HG03039 (cell line): ENCODE data around the gene PPP2R2D.

Source experiments
- ATAC-seq: cut with Tn5 transposase; IDR thresholded peaks from one replicate; pipeline ENCODE4 v1.9.1; 2021; ENCODE audit warnings: mild to moderate bottlenecking, moderate library complexity; ENCODE audit not compliant: unreplicated experiment

The PPP2R2D gene

DNA sequence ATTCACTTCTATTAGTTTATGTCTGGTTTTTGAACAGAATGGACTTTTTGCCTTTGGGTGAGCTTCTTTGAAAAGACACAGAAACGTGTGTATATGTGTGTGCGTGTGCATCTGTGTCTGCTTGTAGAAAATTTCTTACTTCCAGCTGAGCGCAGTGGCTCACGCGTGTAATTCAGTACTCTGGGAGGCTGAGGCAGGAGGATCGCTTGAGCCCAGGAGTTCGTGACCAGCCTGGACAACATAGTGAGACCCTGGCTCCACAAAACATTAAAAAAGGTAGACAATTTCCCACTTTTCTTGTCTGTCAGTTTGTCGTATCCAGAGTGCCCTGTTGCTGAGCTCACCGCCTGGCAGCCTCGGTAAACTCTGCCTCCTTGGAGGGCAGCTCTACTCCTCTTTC is 25.4 kb downstream of the PPP2R2D start:
- no peak for ATAC-seq

DNA sequence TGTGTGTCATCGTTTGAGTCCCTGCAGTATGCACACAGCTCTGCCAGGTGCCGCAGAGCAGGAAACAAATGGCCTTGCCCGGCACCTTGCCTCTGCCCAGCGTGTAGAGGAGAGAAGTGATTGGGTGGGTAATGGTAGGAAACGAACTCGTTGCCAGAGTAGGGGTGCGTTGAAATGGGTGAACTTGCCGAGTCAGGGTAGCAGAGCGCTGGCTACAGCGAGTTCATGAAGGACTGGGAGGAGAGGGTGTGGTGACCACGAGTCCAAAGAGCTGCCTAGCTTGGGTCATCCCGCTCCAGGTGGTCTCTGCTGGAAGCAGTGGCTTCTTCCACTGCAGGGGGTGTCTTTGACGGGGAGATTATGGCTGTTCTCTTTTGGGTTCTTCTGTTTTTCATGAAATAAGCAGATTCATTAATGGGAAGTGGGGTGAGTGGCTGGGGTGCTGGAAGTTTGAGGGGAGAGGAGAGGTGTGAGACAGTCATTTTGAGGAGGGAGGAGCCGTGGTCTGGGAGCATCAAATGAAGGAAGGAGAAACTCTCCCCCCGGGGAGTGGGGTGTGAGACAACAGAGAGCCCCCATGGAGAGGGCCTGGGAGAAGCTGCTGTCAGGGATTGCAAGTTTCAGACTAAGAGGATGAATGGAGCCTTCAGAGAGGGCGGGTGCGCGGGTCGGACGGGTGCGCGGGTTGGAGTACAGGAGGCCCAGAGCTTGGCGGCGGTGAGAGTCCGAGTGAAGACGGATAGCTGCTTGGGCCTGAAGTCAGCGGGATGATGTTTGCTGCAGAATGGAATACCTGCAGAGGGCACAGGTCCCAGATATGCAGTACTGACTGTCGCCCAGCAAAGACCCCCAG is 26.2 kb downstream of the PPP2R2D start:
- no peak for ATAC-seq

DNA sequence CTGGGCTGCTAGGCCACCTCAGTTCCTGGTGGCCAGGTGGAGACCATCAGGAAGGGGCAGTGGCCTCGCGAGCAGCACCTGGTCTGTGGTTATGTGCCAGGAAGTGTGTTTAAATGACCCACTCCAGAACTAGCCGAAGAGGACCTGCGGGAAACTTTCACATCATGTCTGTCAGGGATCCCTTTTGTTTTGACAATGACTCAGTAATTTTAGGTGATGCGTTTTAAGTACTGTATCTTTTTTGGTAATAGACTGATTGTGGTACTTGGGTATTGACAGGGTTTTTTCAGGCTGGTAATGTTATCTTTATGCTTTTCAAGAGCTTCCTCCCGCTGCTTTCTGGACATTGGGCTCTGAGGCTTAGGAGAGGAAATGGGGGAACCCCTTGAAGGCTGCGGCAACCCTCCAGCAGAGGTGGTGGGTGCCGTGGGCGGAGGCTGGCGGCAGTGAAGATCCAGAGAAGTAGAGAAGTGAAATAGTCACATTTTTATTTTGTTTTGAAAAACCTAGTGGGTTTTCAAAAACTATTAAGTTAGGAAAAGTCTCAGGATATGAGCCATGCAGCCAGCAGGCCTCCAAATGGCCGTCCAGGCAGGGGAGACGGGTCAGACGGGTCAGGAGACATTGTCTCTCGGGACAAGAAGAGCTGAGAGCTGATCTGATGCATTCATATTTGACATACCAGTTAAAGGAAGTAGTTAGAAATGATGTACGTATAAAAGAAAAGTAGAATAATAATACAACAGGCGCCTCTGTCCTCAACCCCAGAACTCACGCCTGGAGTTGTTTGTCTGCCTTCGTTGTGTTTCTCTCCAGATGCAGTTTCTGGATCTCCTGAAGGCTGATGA is 27.7 kb downstream of the PPP2R2D start:
- peak; percentile 80 for ATAC-seq

DNA sequence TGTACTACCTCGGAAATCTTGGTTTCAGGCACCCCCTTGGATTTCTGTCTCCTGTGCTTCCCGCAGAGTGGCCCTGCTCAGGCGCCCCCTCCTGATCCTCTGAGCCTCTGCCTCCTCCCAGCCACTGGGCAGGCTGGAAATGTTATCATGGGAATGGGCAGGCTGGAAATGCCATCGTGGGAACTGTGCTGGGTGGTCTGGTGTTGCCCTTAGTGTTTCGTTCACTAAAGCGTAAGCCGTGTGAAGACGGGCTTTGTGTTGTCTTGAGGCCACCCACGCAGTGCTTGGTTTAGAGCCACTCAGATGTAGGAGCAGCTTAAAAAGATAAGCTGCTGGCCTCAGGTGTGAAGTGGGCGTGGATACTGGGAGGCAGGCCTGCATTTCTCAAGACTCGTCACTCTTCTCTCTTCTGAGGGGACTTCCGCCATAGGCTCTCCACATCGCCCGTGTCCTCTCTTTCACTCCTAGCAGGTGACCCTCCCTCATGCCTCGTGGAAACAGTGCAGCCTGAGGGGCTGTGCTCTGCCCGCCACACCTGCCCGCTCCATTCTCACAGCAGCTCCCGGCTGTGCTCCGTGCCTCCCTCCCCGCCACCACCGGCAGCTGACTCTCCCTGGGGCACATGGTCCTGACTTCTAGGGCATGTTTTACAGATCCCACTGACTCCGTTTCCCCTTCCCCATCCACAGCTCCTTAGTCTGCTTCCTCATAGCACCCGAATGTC is 28.5 kb downstream of the PPP2R2D start:
- no peak for ATAC-seq

DNA sequence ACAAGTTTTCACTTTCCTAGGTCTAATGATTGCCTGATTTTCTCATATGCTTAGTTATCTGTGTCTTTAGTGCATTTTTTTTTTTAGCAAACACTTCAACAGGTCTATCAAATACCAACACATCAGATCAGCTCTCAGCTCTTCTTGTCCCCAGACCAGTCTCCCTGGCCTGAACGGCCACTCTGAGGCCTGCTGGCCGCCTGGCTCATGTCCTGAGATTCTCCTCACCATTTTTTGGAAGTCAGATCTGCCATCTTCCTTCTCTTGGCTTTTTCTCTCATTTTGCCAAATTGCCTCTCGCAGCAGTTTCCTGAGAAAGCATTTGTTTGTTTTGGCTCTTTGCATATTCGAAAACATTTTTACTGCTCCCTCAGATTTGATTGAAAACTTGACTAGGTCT is 29.3 kb downstream of the PPP2R2D start:
- no peak for ATAC-seq

DNA sequence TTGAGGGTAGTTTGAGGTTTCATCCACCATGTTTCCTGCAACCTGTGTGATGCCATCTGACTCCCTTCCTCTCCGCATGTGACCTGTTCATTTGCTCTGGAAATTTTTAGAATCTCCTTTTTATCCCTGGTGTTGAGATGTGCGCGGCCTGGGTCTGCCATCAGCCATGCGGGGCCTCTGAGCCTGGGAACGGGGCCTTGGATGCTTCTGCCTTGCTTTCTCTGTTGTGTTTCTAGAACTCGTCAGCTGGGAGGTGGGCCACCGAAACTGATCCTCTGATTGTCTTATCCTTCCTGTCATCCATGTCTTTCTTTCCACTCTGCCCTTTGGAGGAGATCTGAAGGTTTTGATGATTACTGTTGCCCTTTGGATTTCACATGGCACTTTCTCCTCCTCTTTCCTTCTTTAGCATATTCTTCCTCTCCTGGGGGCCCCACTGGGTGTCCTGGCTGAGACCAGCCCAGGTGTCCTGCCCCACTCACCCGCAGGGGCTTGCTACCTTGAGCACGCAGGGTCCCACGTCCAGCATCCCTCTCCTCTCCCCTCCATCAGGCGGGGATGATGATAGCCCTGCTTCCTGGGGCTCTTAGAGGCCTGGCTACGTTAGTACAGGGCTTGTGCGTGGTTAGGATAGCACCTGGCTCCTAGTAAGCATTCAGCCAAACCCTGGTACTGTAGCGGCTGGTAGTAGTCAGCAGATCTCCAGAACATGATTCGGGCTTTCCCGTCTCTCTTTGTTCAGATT is 29.9 kb downstream of the PPP2R2D start:
- no peak for ATAC-seq

DNA sequence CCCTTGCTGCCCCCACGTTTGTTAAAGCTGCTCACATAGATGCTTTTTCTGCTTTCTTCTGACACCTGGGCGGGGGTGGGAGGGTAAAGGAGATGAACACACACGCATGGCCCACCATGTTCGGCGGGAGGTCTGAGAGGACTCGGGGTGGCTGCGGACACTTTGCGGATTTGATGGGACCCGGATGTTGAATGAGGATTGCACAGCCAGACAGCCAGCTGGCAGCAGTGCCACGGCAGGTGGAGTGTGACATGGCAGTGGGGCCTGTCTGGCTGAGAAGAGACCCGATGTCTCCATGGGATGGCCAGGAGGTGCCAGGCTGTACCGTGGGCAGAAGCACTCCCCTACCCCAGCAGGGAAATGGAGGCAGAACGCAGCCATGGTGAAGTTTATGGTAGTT is 31.2 kb downstream of the PPP2R2D start:
- no peak for ATAC-seq

DNA sequence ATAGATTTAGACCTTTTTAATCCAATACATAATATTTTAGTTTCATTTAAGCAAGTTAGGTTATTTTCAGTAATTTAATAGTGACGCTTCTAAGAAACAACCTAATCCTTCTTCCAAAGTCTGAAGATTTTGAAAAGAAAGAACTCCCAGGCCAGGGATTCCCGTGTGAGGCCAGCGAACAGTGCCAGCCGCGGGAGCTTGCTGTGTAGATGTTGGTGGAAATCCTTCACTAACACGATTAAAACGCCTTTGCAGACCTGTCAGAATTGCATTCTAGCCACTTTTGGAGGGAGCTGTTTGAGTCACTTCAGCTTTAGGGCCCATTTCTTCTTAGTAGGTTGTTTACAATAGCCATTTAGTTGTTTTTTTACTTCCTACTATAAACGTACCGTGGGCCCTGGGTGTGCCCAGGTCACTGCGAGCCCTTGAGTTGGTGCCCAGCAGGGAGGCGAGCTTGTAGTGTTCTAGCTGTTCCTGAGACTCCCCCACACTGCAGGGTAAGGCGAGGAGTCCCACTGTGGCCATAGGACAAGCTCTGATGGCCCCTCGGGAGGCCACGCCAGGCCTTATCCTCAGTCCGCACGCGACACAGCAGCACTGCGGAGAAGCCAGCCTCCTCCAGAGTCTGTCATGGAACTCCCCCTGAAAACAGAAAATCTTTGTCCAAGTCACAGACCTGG is 32.3 kb downstream of the PPP2R2D start:
- no peak for ATAC-seq

DNA sequence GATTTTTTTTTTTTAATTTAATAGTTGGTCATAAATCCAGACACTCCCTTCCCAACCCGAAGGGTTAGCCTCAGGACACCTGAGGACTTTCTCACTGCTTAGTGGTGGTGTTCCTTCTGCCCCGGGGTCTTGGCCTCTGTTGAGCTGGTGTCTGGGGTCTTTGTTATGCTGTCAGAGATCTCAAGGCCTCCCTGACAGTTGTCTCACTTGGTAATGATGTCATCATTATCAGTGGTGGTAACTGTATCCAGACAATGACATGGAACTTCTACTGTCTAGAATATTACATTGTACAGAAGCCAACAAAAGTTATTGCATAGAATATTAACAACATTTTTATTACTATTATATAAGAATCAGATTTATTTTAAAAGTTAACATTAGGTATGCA is 32.9 kb downstream of the PPP2R2D start:
- no peak for ATAC-seq

DNA sequence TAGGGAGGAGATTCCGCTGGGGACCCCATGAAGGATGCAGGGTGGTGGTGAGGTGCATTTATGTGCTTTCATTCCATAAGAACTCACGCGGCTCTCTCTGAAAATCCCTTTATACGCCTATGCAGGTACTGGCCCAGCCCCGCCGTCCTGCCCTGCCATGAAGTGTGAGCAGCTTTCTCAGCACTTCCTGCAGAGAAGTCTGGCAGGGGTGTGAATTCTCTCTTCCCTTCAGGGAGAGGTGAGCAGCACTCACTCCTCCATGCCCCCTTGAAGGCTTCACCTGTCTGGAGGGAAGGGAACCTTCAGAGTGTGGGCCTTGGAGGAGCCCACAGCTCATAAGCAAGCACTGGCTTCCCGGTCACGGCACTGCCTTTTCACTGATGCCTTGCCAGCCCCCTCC is 34.0 kb downstream of the PPP2R2D start:
- ATAC-seq, result no peak

DNA sequence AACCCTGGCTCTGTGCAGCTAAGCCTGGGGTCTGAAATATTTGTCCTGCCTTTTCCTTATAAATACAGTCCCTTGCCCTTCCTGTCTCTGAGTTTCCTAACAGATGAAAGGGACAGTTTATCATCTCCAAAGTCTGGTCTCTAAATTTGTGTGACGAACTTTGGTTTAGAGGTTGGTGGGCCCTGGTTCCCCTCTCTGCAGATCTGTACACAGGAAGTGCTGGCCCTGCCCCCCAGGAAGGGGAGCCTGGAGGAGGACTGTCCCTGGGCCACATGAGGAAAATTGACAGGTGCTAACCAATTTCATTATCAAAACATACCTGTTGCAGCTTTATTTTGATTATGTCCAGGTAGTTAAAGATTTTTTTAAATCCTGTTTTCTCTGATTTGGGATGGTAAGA is 34.5 kb downstream of the PPP2R2D start:
- ATAC-seq, result no peak

DNA sequence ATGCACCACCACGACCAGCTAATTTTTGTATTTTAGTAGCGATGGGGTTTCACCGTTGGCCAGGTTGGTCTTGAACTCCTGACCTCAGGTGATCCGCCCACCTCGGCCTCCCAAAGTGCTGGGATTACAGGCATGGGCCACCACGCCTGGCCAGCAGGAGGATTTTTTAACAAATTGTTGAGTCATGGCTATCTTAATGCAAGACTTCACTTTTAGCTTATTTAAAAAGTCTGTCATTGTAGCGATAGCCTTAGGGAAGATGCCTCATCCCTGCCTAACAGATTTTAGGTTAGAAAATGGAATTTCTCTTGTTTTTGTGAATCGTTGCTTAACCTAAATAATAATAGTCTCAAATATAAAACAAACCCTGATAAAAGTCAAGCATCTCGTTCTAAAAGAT is 35.5 kb downstream of the PPP2R2D start:
- no peak for ATAC-seq

DNA sequence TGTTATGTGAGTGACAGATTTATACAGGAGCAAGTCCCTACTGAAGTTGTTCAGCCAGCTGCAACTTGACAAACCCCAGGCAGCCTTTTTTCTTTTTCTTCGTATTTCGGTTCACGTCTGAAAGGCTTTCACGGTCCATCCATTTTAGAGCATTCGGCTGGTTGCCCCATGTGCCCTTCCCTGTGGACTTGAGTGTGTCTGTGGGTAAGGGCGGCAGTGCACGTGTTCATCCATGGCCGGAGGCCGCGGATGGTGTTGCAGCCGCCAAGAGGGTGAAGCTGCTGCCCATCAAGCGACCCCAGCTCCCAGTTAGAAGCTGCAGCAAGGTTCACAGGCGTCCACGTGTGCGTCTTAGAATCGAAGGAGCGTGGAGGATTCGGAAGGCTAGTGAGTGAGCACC is 35.9 kb downstream of the PPP2R2D start:
- ATAC-seq, result no peak

DNA sequence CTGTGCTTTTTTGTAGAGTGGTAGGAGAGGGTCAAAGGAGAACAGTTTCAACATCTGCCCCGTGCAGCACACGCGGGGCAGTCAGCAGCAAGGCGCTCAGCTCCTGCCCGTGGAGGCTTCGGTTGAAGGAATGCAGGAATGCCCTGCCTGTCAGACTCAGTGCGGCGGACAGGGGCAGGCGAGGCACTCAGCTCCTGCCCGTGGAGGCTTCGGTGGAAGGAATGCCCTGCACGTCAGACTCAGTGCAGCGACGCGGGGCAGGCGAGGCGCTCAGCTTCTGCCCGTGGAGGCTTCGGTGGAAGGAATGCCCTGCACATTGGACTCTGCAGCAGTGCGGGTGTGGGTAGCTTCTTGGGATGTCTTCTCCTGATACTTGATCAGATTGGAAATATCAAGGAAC is 37.0 kb downstream of the PPP2R2D start:
- no peak for ATAC-seq

DNA sequence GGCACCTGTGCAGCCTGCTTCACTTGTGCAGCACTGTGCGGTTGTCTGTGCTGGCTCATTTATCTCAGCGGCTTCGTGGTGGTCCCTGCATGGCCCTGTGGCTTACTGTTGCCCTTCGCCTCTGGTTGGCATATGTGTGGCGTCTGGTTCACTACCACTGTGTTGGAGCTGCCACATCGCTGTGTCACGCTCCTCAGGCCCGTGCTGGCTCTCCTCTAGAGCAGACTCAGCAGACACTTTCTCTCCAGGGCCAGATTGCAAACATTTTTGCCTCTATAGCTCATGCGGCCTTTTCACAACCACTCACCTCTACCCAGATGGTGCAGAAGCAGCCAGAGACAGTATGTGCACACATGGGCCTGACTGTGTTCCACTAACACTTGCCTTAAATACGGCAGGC is 37.9 kb downstream of the PPP2R2D start:
- no peak for ATAC-seq

DNA sequence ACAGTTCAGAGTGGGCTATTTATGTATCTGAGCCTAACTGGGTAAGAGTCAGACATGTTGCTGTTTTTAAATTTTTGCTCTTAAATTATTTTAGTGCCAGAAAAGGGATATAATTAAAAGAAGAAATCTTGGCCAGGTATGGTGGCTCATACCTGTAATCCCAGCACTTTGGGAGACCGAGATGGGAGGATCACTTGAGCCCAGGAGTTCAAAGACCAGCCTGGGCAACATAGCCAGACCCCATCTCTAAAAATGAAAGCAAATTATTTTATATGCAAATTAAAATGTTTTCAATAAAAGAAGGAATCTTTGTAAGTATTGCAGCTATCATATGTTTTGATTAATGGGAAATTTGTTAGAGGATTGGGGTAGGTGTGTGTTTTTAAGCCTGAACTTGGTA is 41.6 kb downstream of the PPP2R2D start:
- no peak for ATAC-seq

DNA sequence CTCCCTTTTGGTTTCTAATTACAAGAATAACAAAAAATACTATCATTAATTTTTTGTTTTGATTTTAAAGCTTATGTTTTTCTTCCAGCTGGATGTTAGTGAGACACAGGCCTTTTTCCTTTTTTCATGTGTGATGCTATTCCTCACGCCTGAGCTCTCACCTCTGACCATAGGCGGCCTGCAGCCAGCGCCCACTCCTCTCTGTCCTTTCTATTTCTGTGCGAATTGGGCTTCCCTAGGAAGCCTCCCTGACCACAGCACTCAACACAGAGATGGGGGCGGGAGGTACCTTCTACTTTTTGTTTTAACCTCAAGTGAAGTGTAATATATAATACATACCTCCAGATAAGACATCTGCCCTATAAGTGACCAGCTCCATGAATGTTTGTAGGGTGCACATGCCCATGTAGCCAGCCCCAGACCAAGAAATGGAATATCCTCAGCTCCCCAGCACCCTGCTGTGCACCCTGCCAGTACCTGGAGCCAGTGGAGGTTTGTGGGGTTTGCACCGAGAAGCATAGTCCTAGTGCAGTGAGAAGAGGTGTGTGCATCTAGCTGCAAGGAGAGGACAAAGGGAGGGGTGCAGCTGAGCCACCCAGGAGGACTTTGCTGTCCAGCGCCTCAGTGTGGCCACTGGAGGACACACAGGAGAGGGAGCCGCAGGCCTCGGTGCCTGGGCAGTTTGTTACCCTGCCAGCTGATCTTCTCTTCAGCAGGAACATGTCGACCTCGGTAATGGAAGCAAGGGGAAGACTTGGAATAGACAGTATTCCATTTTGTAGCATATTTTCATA is 42.4 kb downstream of the PPP2R2D start:
- ATAC-seq, result no peak

DNA sequence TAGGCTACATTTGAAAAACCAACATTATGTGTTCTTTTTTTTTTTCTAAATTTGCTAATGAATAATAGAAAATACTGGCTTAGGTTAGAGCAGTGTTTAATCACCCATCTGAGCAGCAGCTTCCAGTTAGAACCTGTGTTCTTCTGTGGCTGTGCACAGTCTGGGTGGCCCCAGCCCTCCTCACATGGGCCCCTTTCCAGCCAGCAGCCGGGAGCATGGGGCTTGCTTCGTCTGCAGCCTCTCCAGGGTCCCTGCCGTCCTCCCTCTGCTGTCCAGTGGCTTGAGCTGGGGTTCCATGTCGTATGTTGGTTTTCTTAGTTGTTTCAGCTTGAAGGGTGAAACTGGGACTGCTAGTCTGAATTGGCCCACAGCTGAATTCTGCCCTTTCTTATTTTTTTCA is 43.6 kb downstream of the PPP2R2D start:
- no peak for ATAC-seq

DNA sequence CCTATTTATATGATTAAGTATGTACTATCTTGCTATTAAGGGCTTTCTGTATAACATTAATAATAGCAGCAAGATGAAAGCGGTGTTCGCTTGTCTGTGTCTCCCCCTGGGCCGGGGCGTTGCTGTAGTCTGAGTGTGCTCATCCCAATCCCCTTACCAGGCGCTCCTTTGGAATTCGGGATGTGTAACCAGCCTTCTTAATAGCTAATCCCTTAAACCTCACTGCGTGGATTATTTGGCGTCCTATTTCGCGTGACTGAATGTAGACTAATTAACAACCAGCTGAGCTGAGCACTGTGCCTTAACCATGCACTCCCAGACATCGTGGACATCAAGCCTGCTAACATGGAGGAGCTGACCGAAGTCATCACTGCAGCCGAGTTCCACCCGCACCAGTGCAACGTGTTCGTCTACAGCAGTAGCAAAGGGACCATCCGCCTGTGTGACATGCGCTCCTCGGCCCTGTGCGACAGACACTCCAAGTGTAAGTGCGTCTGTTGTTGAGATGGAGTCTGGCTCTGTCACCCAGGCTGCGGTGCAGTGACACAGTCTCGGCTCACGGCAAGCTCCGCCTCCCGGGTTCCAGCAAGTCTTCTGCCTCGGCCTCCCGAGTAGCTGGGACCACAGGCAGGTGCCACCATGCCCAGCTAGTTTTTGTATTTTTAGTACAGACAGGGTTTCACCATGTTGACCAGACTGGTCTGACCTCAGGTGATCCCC is 44.3 kb downstream of the PPP2R2D start:
- no peak for ATAC-seq
